GM21526 (cell line): ENCODE measurements around the gene GMPR.
"Not testable (repeated sequence)": the region's sequence is repeated elsewhere in the genome, so short reads cannot be mapped to it uniquely, and the experiment has no call there.

Experiments used
- ATAC-seq: cut with Tn5 transposase; IDR thresholded peaks from one replicate; pipeline ENCODE4 v1.9.1; 2021; ENCODE audit warnings: moderate library complexity; ENCODE audit not compliant: unreplicated experiment, low FRiP score

GMPR gene

GRCh38 chr6:16269442-16270070 is 31.2 kb downstream of the GMPR start:
- not testable (repeated sequence) for ATAC-seq

GRCh38 chr6:16270178-16270794 is 31.9 kb downstream of the GMPR start:
- ATAC-seq, result no peak

- no peak for ATAC-seq
These were observed 33.0 kb downstream of the GMPR start for GRCh38 chr6:16271428-16271827.

GRCh38 chr6:16272201-16272600 is 33.8 kb downstream of the GMPR start:
- ATAC-seq, result no peak

- no peak for ATAC-seq
These were observed 34.9 kb downstream of the GMPR start for GRCh38 chr6:16273256-16273655.

GRCh38 chr6:16274483-16274882 is 36.1 kb downstream of the GMPR start:
- no peak for ATAC-seq

- ATAC-seq, result no peak
These were observed 36.6 kb downstream of the GMPR start for GRCh38 chr6:16274885-16275589.

GRCh38 chr6:16277101-16277981 is 39.0 kb downstream of the GMPR start:
- no peak for ATAC-seq

- ATAC-seq, result no peak
These were observed 39.8 kb downstream of the GMPR start for GRCh38 chr6:16278048-16278724.

- no peak for ATAC-seq
These were observed 40.4 kb downstream of the GMPR start for GRCh38 chr6:16278750-16279149.

- ATAC-seq, result no peak
These were observed 40.9 kb downstream of the GMPR start for GRCh38 chr6:16279243-16279642.

GRCh38 chr6:16282370-16282769 is 44.0 kb downstream of the GMPR start:
- ATAC-seq, result no peak

GRCh38 chr6:16284472-16284871 is 46.1 kb downstream of the GMPR start:
- no peak for ATAC-seq

- no peak for ATAC-seq
These were observed 47.2 kb downstream of the GMPR start for GRCh38 chr6:16285467-16286150.

- ATAC-seq, result no peak
These were observed 47.8 kb downstream of the GMPR start for GRCh38 chr6:16286151-16286522.

- no peak for ATAC-seq
These were observed 49.8 kb downstream of the GMPR start for GRCh38 chr6:16288163-16288562.

GRCh38 chr6:16291739-16292138 is 53.4 kb downstream of the GMPR start:
- ATAC-seq, result no peak

GRCh38 chr6:16292432-16292831 is 54.0 kb downstream of the GMPR start:
- ATAC-seq, result no peak

- ATAC-seq, result no peak
These were observed 54.6 kb downstream of the GMPR start for GRCh38 chr6:16292942-16293341.

- ATAC-seq, result no peak
These were observed 56.0 kb downstream of the GMPR start for GRCh38 chr6:16294371-16294770.
